Thyroid gland (tissue), 4 donors: Measurements from ENCODE around the gene PLXNA4.

Experiments used
- CTCF ChIP-seq, 6 experiments: fragments of 200-600 bp in 3 of 6; fragments of 450-650 bp in 3 of 6; sonication (generic) in 3 of 6; IDR thresholded peaks; one replicate each; pipeline ENCODE4 v1.5.1; 2016 to 2019; ENCODE audit warnings: antibody characterized with exemption in 6 of 6, mild to moderate bottlenecking in 2 of 6, inconsistent platforms in 1 of 6, moderate library complexity in 1 of 6
- POLR2A ChIP-seq, 2 donors: fragments of 450-650 bp; IDR thresholded peaks; one replicate each; pipeline ENCODE4 v1.6.1; 2017; ENCODE audit warnings: antibody characterized with exemption in 2 of 2, mild to moderate bottlenecking in 2 of 2, moderate library complexity in 1 of 2

- TF ChIP-seq CTCF (IDR thresholded peaks at IDR 0.05) (no peak), POLR2A (IDR thresholded peaks at IDR 0.05) (no peak)
Observed at GRCh38 chr7:132424821-132425724, 151.2 kb downstream of the PLXNA4 start.
